HCT116 (cell line): ENCODE measurements around the gene BCR. TPM values are rescaled to one million over a fixed set of nuclear protein-coding genes. Genes with fewer than 3 reads are reported as not detected.

Experiments used
- ATAC-seq: fragments of 200-7000 bp; cut with Tn5 transposase; 2 replicates; pipeline ENCODE4 v1.9.1; 2020; ENCODE audit warnings: mild to moderate bottlenecking, moderate library complexity
- BruUV-seq: library from RNA; stranded (reverse); fragments of 400-500 nt; replicated peaks from 2 replicates; lab custom pipeline; 2021; lab: Mats Ljungman, UMichigan
- CTCF ChIA-PET: fragments of 300-600 bp; sonication (Branson Sonifier 250); formaldehyde crosslinking; loops from one replicate; lab custom pipeline; 2021; ENCODE audit warnings: antibody characterized with exemption; lab: Charles Lee
- POLR2A ChIA-PET: fragments of 300-600, 350-600 bp; sonication (Branson Sonifier 250); formaldehyde crosslinking; loops from one replicate; lab custom pipeline; 2021; ENCODE audit warnings: antibody characterized with exemption; lab: Charles Lee
- RAD21 ChIA-PET, 2 experiments: fragments of 300-600 bp; sonication (Branson Sonifier 250); formaldehyde crosslinking; loops; one replicate each; lab custom pipeline; 2023; ENCODE audit warnings: low total read pairs in 2 of 2; ENCODE audit not compliant: uncharacterized antibody in 2 of 2, unreplicated experiment in 2 of 2, low non-redundant PET in 1 of 2; lab: Charles Lee
- DNase-seq: peaks from one replicate; pipeline ENCODE4 v3.0.0-alpha.2; 2010; ENCODE audit warnings: low read depth, low spot score
- H2AFZ ChIP-seq: fragments of 200-600 bp; shearing (Covaris generic), sonication (generic); 2 replicates; pipeline ENCODE4 v1.6.1; 2017; ENCODE audit warnings: low read depth, mixed run types, mixed read lengths, antibody characterized with exemption, low read length; ENCODE audit not compliant: poor library complexity, severe bottlenecking
- H3K27ac ChIP-seq: 2 replicates; pipeline ENCODE4 v1.5.1; 2012; ENCODE audit warnings: low read depth, low read length
- H3K27me3 ChIP-seq: fragments of 200-600 bp; sonication (generic); 2 replicates; pipeline ENCODE4 v1.6.1; 2016; ENCODE audit warnings: mixed run types, low read length, mixed read lengths; ENCODE audit not compliant: insufficient read depth
- H3K36me3 ChIP-seq, 2 experiments: fragments of 200-500 bp in 1 of 2; fragments of 200-600 bp in 1 of 2; sonication (Bioruptor generic) in 1 of 2; sonication (generic) in 1 of 2; 2 replicates each; pipeline versions ENCODE4 v1.5.1 to v1.6.1; 2014 to 2016; ENCODE audit warnings: low read length in 2 of 2, inconsistent platforms in 1 of 2, mixed read lengths in 1 of 2, mixed run types in 1 of 2; ENCODE audit not compliant: insufficient read depth in 2 of 2, control insufficient read depth in 1 of 2
- H3K4me1 ChIP-seq, 2 experiments: fragments of 200-600 bp in 1 of 2; sonication (generic) in 1 of 2; 2 replicates each; pipeline versions ENCODE4 v1.5.1 to v1.6.1; 2012 to 2017; ENCODE audit warnings: low read length in 2 of 2, inconsistent platforms in 1 of 2, mild to moderate bottlenecking in 1 of 2, mixed read lengths in 1 of 2, mixed run types in 1 of 2, moderate library complexity in 1 of 2; ENCODE audit not compliant: insufficient read depth in 2 of 2, control insufficient read depth in 1 of 2
- H3K4me2 ChIP-seq: fragments of 200-600 bp; sonication (generic); 2 replicates; pipeline ENCODE4 v1.6.1; 2017; ENCODE audit warnings: mixed run types, low read length, mixed read lengths
- H3K4me3 ChIP-seq, 2 experiments: fragments of 200-600 bp in 1 of 2; sonication (generic) in 1 of 2; replicated peaks in 1 of 2; 2 replicates each; pipeline ENCODE4 v1.5.1; 2011 to 2016; ENCODE audit warnings: low read length in 2 of 2, control low read depth in 1 of 2, low read depth in 1 of 2, mild to moderate bottlenecking in 1 of 2, mixed read lengths in 1 of 2, mixed run types in 1 of 2
- H3K79me2 ChIP-seq: fragments of 200-600 bp; sonication (generic); 2 replicates; pipeline ENCODE4 v1.6.1; 2017; ENCODE audit warnings: mild to moderate bottlenecking, mixed run types, low read length, moderate library complexity, mixed read lengths; ENCODE audit not compliant: insufficient read depth
- H3K9ac ChIP-seq: fragments of 200-600 bp; sonication (generic); 2 replicates; pipeline ENCODE4 v1.6.1; 2016; ENCODE audit warnings: low read length, mixed read lengths
- H3K9me2 ChIP-seq: fragments of 200-600 bp; sonication (generic), shearing (Covaris generic); 2 replicates; pipeline ENCODE4 v1.6.1; 2017; ENCODE audit warnings: mixed run types, mild to moderate bottlenecking, moderate library complexity; ENCODE audit not compliant: insufficient read depth
- H3K9me3 ChIP-seq, 2 experiments: fragments of 200-500 bp in 1 of 2; fragments of 200-600 bp in 1 of 2; sonication (Bioruptor generic) in 1 of 2; sonication (generic) in 1 of 2; 2 replicates each; pipeline ENCODE4 v1.6.1; 2014 to 2017; ENCODE audit warnings: low read length in 2 of 2, mixed read lengths in 2 of 2, inconsistent platforms in 1 of 2, low read depth in 1 of 2, mild to moderate bottlenecking in 1 of 2, mixed run types in 1 of 2, moderate library complexity in 1 of 2; ENCODE audit not compliant: control insufficient read depth in 1 of 2, insufficient read depth in 1 of 2
- H4K20me1 ChIP-seq: fragments of 200-600 bp; sonication (generic), shearing (Covaris generic); 2 replicates; pipeline ENCODE4 v1.6.1; 2017; ENCODE audit warnings: mixed run types, mild to moderate bottlenecking, moderate library complexity; ENCODE audit not compliant: insufficient read depth
- CEBPB ChIP-seq: IDR thresholded peaks from 2 replicates; pipeline ENCODE4 v1.6.1; 2012; ENCODE audit warnings: low read depth
- CTCF ChIP-seq, 3 experiments: fragments of 200-600 bp in 1 of 3; sonication (generic) in 1 of 3; IDR thresholded peaks in 2 of 3; conservative IDR thresholded peaks in 1 of 3; 2 replicates each; pipeline ENCODE4 v1.5.1; 2012 to 2017; ENCODE audit warnings: low read depth in 2 of 3, low read length in 2 of 3, antibody characterized with exemption in 1 of 3, borderline replicate concordance in 1 of 3, control low read depth in 1 of 3, mild to moderate bottlenecking in 1 of 3, mixed read lengths in 1 of 3, mixed run types in 1 of 3, moderate library complexity in 1 of 3; ENCODE audit not compliant: insufficient read depth in 1 of 3
- ELF1 ChIP-seq: IDR thresholded peaks from 2 replicates; pipeline ENCODE4 v1.6.1; 2012; ENCODE audit warnings: low read depth, borderline replicate concordance
- EZH2 ChIP-seq: fragments of 200-600 bp; sonication (generic); IDR thresholded peaks from 2 replicates; pipeline ENCODE4 v1.6.1; 2017; ENCODE audit warnings: antibody characterized with exemption, mixed run types
- intact Hi-C: fragments of 100-400 bp; cut with micrococcal nuclease; formaldehyde crosslinking; loops from 2 replicates; pipeline ENCODE4 v1.10.0; 2022
- total RNA-seq: library from RNA; stranded (reverse); gene quantifications from one replicate; pipeline ENCODE4 v1.2.1, GENCODE V29; 2021; ENCODE audit not compliant: unreplicated experiment
- TF ChIP-seq, protein P1 (sequence below): IDR thresholded peaks from 2 replicates; pipeline ENCODE4 v1.6.1; 2012
- TF ChIP-seq, protein P2 (sequence below): IDR thresholded peaks from 2 replicates; pipeline ENCODE4 v1.6.1; 2012

Gene BCR
- total RNA-seq, 1 experiment from 2014 or later: 39.7 TPM

DNA sequence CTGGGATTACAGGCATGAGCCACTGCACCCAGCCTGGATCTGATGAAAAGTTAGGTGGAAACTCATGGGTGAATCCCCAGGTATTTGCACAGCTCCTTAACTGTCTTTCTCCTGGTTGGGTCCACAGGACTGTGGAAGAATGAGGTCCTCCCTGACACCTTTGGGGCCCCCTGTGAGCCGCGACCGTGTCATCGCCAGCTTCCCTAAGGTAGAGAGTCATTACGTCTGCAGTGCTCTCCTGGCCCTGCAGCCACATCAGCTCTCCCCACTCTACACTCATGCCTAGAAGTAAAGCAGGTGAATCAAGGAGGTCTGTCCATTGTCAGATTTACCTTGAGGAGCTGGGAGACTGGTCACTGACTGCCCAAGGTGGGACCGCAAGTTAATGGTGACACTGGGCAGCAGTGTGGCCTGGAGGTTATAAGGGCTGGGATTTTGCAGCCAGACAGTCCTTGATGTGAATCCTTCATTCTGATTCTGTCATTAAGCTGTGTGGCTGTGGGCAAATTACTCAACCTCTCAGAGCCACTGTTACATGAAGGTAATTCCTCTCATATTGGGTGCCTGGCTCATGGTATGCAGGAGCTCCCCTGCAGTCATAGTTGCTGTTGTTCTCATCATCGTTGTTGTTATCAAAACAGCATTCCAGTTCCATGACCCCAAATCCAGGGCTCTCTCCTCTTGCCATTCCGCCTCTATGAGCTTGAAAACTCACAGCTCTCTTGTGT, 33.7 kb upstream of the BCR start:
- peak overlapping the region; percentile 89 for H3K4me2 ChIP-seq
- H3K36me3 ChIP-seq: no peaks in the 10 kb centered on the region
- DNase-seq (no peak), ATAC-seq (no peak)
- RAD21 ChIA-PET: no interaction called here
- no peak overlapping the region for H2AFZ ChIP-seq
- no peaks in the 10 kb centered on the region for H4K20me1 ChIP-seq
- POLR2A ChIA-PET: no interaction called here
- no peaks in the 10 kb centered on the region for H3K79me2 ChIP-seq
- no peaks in the 10 kb centered on the region for H3K9me3 ChIP-seq
- CTCF ChIA-PET: no interaction called here
- no peak overlapping the region for H3K9ac ChIP-seq
- no peaks in the 10 kb centered on the region for H3K9me2 ChIP-seq
- H3K4me3 ChIP-seq: peak overlapping the region in 1 of 2 experiments; percentile 76; a peak in 1 of 4 replicates
- no TSS peak for BruUV-seq
- no peak overlapping the region for H3K27ac ChIP-seq
- TF ChIP-seq CTCF (IDR thresholded peaks at IDR 0.05 in 2 of 3, conservative IDR thresholded peaks at IDR 0.05 in 1 of 3; ENCODE audit: borderline replicate concordance in 1 of 3, insufficient read depth in 1 of 3, low read depth in 2 of 3, low read length in 2 of 3) (no peak), CEBPB (no peak), ELF1 (no peak), EZH2 (no peak)
- TF ChIP-seq, protein P1, sequence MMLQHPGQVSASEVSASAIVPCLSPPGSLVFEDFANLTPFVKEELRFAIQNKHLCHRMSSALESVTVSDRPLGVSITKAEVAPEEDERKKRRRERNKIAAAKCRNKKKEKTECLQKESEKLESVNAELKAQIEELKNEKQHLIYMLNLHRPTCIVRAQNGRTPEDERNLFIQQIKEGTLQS: no peak
- TF ChIP-seq, protein P2, sequence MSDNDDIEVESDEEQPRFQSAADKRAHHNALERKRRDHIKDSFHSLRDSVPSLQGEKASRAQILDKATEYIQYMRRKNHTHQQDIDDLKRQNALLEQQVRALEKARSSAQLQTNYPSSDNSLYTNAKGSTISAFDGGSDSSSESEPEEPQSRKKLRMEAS: no peak
- no peaks in the 10 kb centered on the region for H3K27me3 ChIP-seq
- intact Hi-C loops: no loop called here
- peaks cover 10 to 38% of the 10 kb centered on the region in 2 experiments for H3K4me1 ChIP-seq
